Breast epithelium (tissue), 3 donors: ENCODE measurements around the gene CCDC57.

Experiments used
- POLR2A ChIP-seq: fragments of 450-650 bp; IDR thresholded peaks from one replicate; pipeline ENCODE4 v1.6.1; 2016; ENCODE audit warnings: antibody characterized with exemption, mild to moderate bottlenecking, moderate library complexity
- TF ChIP-seq, protein P1 (sequence below), 3 donors: fragments of 450-650 bp; IDR thresholded peaks; one replicate each; pipeline ENCODE4 v1.5.1; 2016 to 2017; ENCODE audit warnings: antibody characterized with exemption in 3 of 3, mild to moderate bottlenecking in 3 of 3, moderate library complexity in 3 of 3

DNA sequence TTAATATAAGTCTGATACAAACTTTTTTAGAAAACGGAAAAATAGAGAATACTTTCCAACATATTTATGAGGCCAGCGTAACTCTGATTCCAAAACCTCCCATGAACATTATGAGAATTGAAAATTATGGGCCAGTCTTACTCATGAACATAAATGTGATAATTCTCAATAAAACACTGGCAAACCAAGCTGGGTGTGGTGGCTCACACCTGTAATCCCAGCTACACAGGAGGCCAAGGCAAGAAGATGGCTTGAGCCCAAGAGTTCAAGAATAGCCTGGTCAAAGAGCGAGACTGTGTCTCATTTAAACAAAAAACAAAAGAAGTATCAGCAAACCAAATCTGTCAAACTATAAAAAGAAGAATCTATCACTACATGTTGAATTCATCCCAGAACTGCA lies 47.8 kb downstream of the CCDC57 start:
- TF ChIP-seq, protein P1, sequence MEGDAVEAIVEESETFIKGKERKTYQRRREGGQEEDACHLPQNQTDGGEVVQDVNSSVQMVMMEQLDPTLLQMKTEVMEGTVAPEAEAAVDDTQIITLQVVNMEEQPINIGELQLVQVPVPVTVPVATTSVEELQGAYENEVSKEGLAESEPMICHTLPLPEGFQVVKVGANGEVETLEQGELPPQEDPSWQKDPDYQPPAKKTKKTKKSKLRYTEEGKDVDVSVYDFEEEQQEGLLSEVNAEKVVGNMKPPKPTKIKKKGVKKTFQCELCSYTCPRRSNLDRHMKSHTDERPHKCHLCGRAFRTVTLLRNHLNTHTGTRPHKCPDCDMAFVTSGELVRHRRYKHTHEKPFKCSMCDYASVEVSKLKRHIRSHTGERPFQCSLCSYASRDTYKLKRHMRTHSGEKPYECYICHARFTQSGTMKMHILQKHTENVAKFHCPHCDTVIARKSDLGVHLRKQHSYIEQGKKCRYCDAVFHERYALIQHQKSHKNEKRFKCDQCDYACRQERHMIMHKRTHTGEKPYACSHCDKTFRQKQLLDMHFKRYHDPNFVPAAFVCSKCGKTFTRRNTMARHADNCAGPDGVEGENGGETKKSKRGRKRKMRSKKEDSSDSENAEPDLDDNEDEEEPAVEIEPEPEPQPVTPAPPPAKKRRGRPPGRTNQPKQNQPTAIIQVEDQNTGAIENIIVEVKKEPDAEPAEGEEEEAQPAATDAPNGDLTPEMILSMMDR (IDR thresholded peaks at IDR 0.05): no peak
- TF ChIP-seq POLR2A: no peak
